HCT116 (cell line): ENCODE data around the gene DLG2. TPM values are rescaled to one million over a fixed set of nuclear protein-coding genes. Genes with fewer than 3 reads are reported as not detected.

Source experiments
- ATAC-seq: fragments of 200-7000 bp; cut with Tn5 transposase; 2 replicates; pipeline ENCODE4 v1.9.1; 2020; ENCODE audit warnings: mild to moderate bottlenecking, moderate library complexity
- BruUV-seq: library from RNA; stranded (reverse); fragments of 400-500 nt; replicated peaks from 2 replicates; lab custom pipeline; 2021; lab: Mats Ljungman, UMichigan
- CTCF ChIA-PET: fragments of 300-600 bp; sonication (Branson Sonifier 250); formaldehyde crosslinking; loops from one replicate; lab custom pipeline; 2021; ENCODE audit warnings: antibody characterized with exemption; lab: Charles Lee
- POLR2A ChIA-PET: fragments of 300-600, 350-600 bp; sonication (Branson Sonifier 250); formaldehyde crosslinking; loops from one replicate; lab custom pipeline; 2021; ENCODE audit warnings: antibody characterized with exemption; lab: Charles Lee
- RAD21 ChIA-PET, 2 experiments: fragments of 300-600 bp; sonication (Branson Sonifier 250); formaldehyde crosslinking; loops; one replicate each; lab custom pipeline; 2023; ENCODE audit warnings: low total read pairs in 2 of 2; ENCODE audit not compliant: uncharacterized antibody in 2 of 2, unreplicated experiment in 2 of 2, low non-redundant PET in 1 of 2; lab: Charles Lee
- DNase-seq: peaks from one replicate; pipeline ENCODE4 v3.0.0-alpha.2; 2010; ENCODE audit warnings: low read depth, low spot score
- H2AFZ ChIP-seq: fragments of 200-600 bp; shearing (Covaris generic), sonication (generic); 2 replicates; pipeline ENCODE4 v1.6.1; 2017; ENCODE audit warnings: low read depth, mixed run types, mixed read lengths, antibody characterized with exemption, low read length; ENCODE audit not compliant: poor library complexity, severe bottlenecking
- H3K27ac ChIP-seq: 2 replicates; pipeline ENCODE4 v1.5.1; 2012; ENCODE audit warnings: low read depth, low read length
- H3K27me3 ChIP-seq: fragments of 200-600 bp; sonication (generic); 2 replicates; pipeline ENCODE4 v1.6.1; 2016; ENCODE audit warnings: mixed run types, low read length, mixed read lengths; ENCODE audit not compliant: insufficient read depth
- H3K36me3 ChIP-seq, 2 experiments: fragments of 200-500 bp in 1 of 2; fragments of 200-600 bp in 1 of 2; sonication (Bioruptor generic) in 1 of 2; sonication (generic) in 1 of 2; 2 replicates each; pipeline versions ENCODE4 v1.5.1 to v1.6.1; 2014 to 2016; ENCODE audit warnings: low read length in 2 of 2, inconsistent platforms in 1 of 2, mixed read lengths in 1 of 2, mixed run types in 1 of 2; ENCODE audit not compliant: insufficient read depth in 2 of 2, control insufficient read depth in 1 of 2
- H3K4me1 ChIP-seq, 2 experiments: fragments of 200-600 bp in 1 of 2; sonication (generic) in 1 of 2; 2 replicates each; pipeline versions ENCODE4 v1.5.1 to v1.6.1; 2012 to 2017; ENCODE audit warnings: low read length in 2 of 2, inconsistent platforms in 1 of 2, mild to moderate bottlenecking in 1 of 2, mixed read lengths in 1 of 2, mixed run types in 1 of 2, moderate library complexity in 1 of 2; ENCODE audit not compliant: insufficient read depth in 2 of 2, control insufficient read depth in 1 of 2
- H3K4me2 ChIP-seq: fragments of 200-600 bp; sonication (generic); 2 replicates; pipeline ENCODE4 v1.6.1; 2017; ENCODE audit warnings: mixed run types, low read length, mixed read lengths
- H3K4me3 ChIP-seq, 2 experiments: fragments of 200-600 bp in 1 of 2; sonication (generic) in 1 of 2; replicated peaks in 1 of 2; 2 replicates each; pipeline ENCODE4 v1.5.1; 2011 to 2016; ENCODE audit warnings: low read length in 2 of 2, control low read depth in 1 of 2, low read depth in 1 of 2, mild to moderate bottlenecking in 1 of 2, mixed read lengths in 1 of 2, mixed run types in 1 of 2
- H3K79me2 ChIP-seq: fragments of 200-600 bp; sonication (generic); 2 replicates; pipeline ENCODE4 v1.6.1; 2017; ENCODE audit warnings: mild to moderate bottlenecking, mixed run types, low read length, moderate library complexity, mixed read lengths; ENCODE audit not compliant: insufficient read depth
- H3K9ac ChIP-seq: fragments of 200-600 bp; sonication (generic); 2 replicates; pipeline ENCODE4 v1.6.1; 2016; ENCODE audit warnings: low read length, mixed read lengths
- H3K9me2 ChIP-seq: fragments of 200-600 bp; sonication (generic), shearing (Covaris generic); 2 replicates; pipeline ENCODE4 v1.6.1; 2017; ENCODE audit warnings: mixed run types, mild to moderate bottlenecking, moderate library complexity; ENCODE audit not compliant: insufficient read depth
- H3K9me3 ChIP-seq, 2 experiments: fragments of 200-500 bp in 1 of 2; fragments of 200-600 bp in 1 of 2; sonication (Bioruptor generic) in 1 of 2; sonication (generic) in 1 of 2; 2 replicates each; pipeline ENCODE4 v1.6.1; 2014 to 2017; ENCODE audit warnings: low read length in 2 of 2, mixed read lengths in 2 of 2, inconsistent platforms in 1 of 2, low read depth in 1 of 2, mild to moderate bottlenecking in 1 of 2, mixed run types in 1 of 2, moderate library complexity in 1 of 2; ENCODE audit not compliant: control insufficient read depth in 1 of 2, insufficient read depth in 1 of 2
- H4K20me1 ChIP-seq: fragments of 200-600 bp; sonication (generic), shearing (Covaris generic); 2 replicates; pipeline ENCODE4 v1.6.1; 2017; ENCODE audit warnings: mixed run types, mild to moderate bottlenecking, moderate library complexity; ENCODE audit not compliant: insufficient read depth
- ATF3 ChIP-seq: IDR thresholded peaks from 2 replicates; pipeline ENCODE4 v1.6.1; 2012
- CEBPB ChIP-seq: IDR thresholded peaks from 2 replicates; pipeline ENCODE4 v1.6.1; 2012; ENCODE audit warnings: low read depth
- CTCF ChIP-seq, 3 experiments: fragments of 200-600 bp in 1 of 3; sonication (generic) in 1 of 3; IDR thresholded peaks in 2 of 3; conservative IDR thresholded peaks in 1 of 3; 2 replicates each; pipeline ENCODE4 v1.5.1; 2012 to 2017; ENCODE audit warnings: low read depth in 2 of 3, low read length in 2 of 3, antibody characterized with exemption in 1 of 3, borderline replicate concordance in 1 of 3, control low read depth in 1 of 3, mild to moderate bottlenecking in 1 of 3, mixed read lengths in 1 of 3, mixed run types in 1 of 3, moderate library complexity in 1 of 3; ENCODE audit not compliant: insufficient read depth in 1 of 3
- EGR1 ChIP-seq: IDR thresholded peaks from 2 replicates; pipeline ENCODE4 v1.6.1; 2012; ENCODE audit warnings: low read depth
- ELF1 ChIP-seq: IDR thresholded peaks from 2 replicates; pipeline ENCODE4 v1.6.1; 2012; ENCODE audit warnings: low read depth, borderline replicate concordance
- EZH2 ChIP-seq: fragments of 200-600 bp; sonication (generic); IDR thresholded peaks from 2 replicates; pipeline ENCODE4 v1.6.1; 2017; ENCODE audit warnings: antibody characterized with exemption, mixed run types
- EZH2phosphoT487 ChIP-seq: fragments of 200-600 bp; IDR thresholded peaks from 2 replicates; pipeline ENCODE4 v1.6.1; 2018; ENCODE audit warnings: antibody characterized with exemption, borderline replicate concordance
- POLR2AphosphoS5 ChIP-seq: IDR thresholded peaks from 2 replicates; pipeline ENCODE4 v1.6.1; 2011; ENCODE audit warnings: mild to moderate bottlenecking, low read depth, low read length, moderate library complexity
- REST ChIP-seq: IDR thresholded peaks from 2 replicates; pipeline ENCODE4 v1.6.1; 2012; ENCODE audit warnings: low read depth
- SIN3A ChIP-seq: IDR thresholded peaks from 2 replicates; pipeline ENCODE4 v1.6.1; 2012; ENCODE audit warnings: low read depth
- SRF ChIP-seq: IDR thresholded peaks from 2 replicates; pipeline ENCODE4 v1.6.1; 2012; ENCODE audit warnings: low read depth
- ZFX ChIP-seq: fragments of 450-650 bp; IDR thresholded peaks from 2 replicates; pipeline ENCODE4 v1.6.1; 2017
- ZNF274 ChIP-seq: fragments of 200-500 bp; sonication (Bioruptor generic); IDR thresholded peaks from 2 replicates; pipeline ENCODE4 v1.6.1; 2014; ENCODE audit warnings: mild to moderate bottlenecking, low read depth, low read length, inconsistent platforms
- intact Hi-C: fragments of 100-400 bp; cut with micrococcal nuclease; formaldehyde crosslinking; loops from 2 replicates; pipeline ENCODE4 v1.10.0; 2022
- total RNA-seq: library from RNA; stranded (reverse); gene quantifications from one replicate; pipeline ENCODE4 v1.2.1, GENCODE V29; 2021; ENCODE audit not compliant: unreplicated experiment

The DLG2 gene
- total RNA-seq, 1 experiment from 2014 or later, result 2.4 TPM

GRCh38 chr11:84215672-84216071, 1411.5 kb downstream of the DLG2 start:
- Histone ChIP-seq H3K4me2 (no peak overlapping the region), H3K9me2 (no peaks in the 10 kb centered on the region), H3K36me3 (no peaks in the 10 kb centered on the region), H4K20me1 (no peaks in the 10 kb centered on the region), H3K9me3 (no peaks in the 10 kb centered on the region), H3K4me3 (no peak overlapping the region), H3K27ac (no peak overlapping the region), H3K4me1 (no peaks in the 10 kb centered on the region), H2AFZ (no peak overlapping the region), H3K79me2 (no peaks in the 10 kb centered on the region), H3K9ac (no peak overlapping the region)
- ATAC-seq (no peak), DNase-seq (no peak)
- CTCF ChIA-PET, result no interaction called here
- POLR2A ChIA-PET, result no interaction called here
- no TSS peak for BruUV-seq
- RAD21 ChIA-PET, result no interaction called here
- intact Hi-C loops, result no loop called here
- TF ChIP-seq EZH2phosphoT487, result no peak
- no peak for TF ChIP-seq ZNF274
- TF ChIP-seq ELF1, result no peak
- TF ChIP-seq SIN3A, result no peak
- TF ChIP-seq REST, result no peak
- TF ChIP-seq EZH2, result no peak
- TF ChIP-seq ZFX, result no peak
- TF ChIP-seq POLR2AphosphoS5, result no peak
- no peak for TF ChIP-seq ATF3
- no peak for TF ChIP-seq SRF
- TF ChIP-seq CTCF (IDR thresholded peaks at IDR 0.05 in 2 of 3, conservative IDR thresholded peaks at IDR 0.05 in 1 of 3; ENCODE audit: borderline replicate concordance in 1 of 3, insufficient read depth in 1 of 3, low read depth in 2 of 3, low read length in 2 of 3), result no peak
- no peak for TF ChIP-seq CEBPB
- TF ChIP-seq EGR1, result no peak
- TF ChIP-seq, all 23 proteins: peak for 0
- no peaks in the 10 kb centered on the region; the same call in 1 of the 2 replicates for H3K27me3 ChIP-seq
